ENCODE measurements around the gene HECTD4.
"Not testable (repeated sequence)": the region's sequence is repeated elsewhere in the genome, so short reads cannot be mapped to it uniquely, and the experiment has no call there.

HECTD4 gene

GRCh38 chr12:112344220-112344619 lies 38.0 kb downstream of the HECTD4 start:
- TF ChIP-seq CTCF (IDR thresholded peaks at IDR 0.05; ENCODE audit: low read depth, low read length, missing control alignments): no peak
- no peak for DNase-seq (ENCODE audit: extremely low read depth, low read depth)

GRCh38 chr12:112342587-112342986 lies 39.6 kb downstream of the HECTD4 start:
- no peak overlapping the region for H3K4me3 ChIP-seq (replicated peaks; ENCODE audit: low read depth, low read length)
- no peak for DNase-seq (ENCODE audit: extremely low read depth, low read depth)
- no peak for TF ChIP-seq CTCF (IDR thresholded peaks at IDR 0.05; ENCODE audit: low read depth, low read length, missing control alignments)

More at GRCh38 chr12:112344220-112344619, 38.0 kb downstream of the HECTD4 start:
- no peak overlapping the region for H3K4me3 ChIP-seq (replicated peaks; ENCODE audit: low read depth, low read length)

- TF ChIP-seq CTCF (IDR thresholded peaks at IDR 0.05; ENCODE audit: low read depth, low read length, missing control alignments): no peak
- H3K4me3 ChIP-seq (replicated peaks; ENCODE audit: low read depth, low read length): no peak overlapping the region
- no peak for DNase-seq (ENCODE audit: extremely low read depth, low read depth)
Observed at GRCh38 chr12:112341046-112341825, 41.0 kb downstream of the HECTD4 start.

GRCh38 chr12:112340230-112340629 lies 42.0 kb downstream of the HECTD4 start:
- H3K4me3 ChIP-seq (replicated peaks; ENCODE audit: low read depth, low read length): no peak overlapping the region
- no peak for DNase-seq (ENCODE audit: extremely low read depth, low read depth)
- TF ChIP-seq CTCF (IDR thresholded peaks at IDR 0.05; ENCODE audit: low read depth, low read length, missing control alignments): no peak

GRCh38 chr12:112334999-112335398 lies 47.2 kb downstream of the HECTD4 start:
- not testable (repeated sequence) for H3K4me3 ChIP-seq (replicated peaks; ENCODE audit: low read depth, low read length); DNase-seq (ENCODE audit: extremely low read depth, low read depth)

- no peak for TF ChIP-seq CTCF (IDR thresholded peaks at IDR 0.05; ENCODE audit: low read depth, low read length, missing control alignments)
- no peak for DNase-seq (ENCODE audit: extremely low read depth, low read depth)
- no peak overlapping the region for H3K4me3 ChIP-seq (replicated peaks; ENCODE audit: low read depth, low read length)
Observed at GRCh38 chr12:112333019-112333418, 49.2 kb downstream of the HECTD4 start.

GRCh38 chr12:112331886-112332285 lies 50.3 kb downstream of the HECTD4 start:
- no peak for DNase-seq (ENCODE audit: extremely low read depth, low read depth)
- TF ChIP-seq CTCF (IDR thresholded peaks at IDR 0.05; ENCODE audit: low read depth, low read length, missing control alignments): no peak
- H3K4me3 ChIP-seq (replicated peaks; ENCODE audit: low read depth, low read length): no peak overlapping the region

Data from HFF-Myc (cell line).